GM19372 (cell line): Measurements from ENCODE around the gene SLC25A42.
"Not testable (repeated sequence)": the region's sequence is repeated elsewhere in the genome, so short reads cannot be mapped to it uniquely, and the experiment has no call there.

Experiments used
- ATAC-seq: cut with Tn5 transposase; IDR thresholded peaks from one replicate; pipeline ENCODE4 v1.9.1; 2021; ENCODE audit warnings: mild to moderate bottlenecking, low read depth, moderate library complexity; ENCODE audit not compliant: unreplicated experiment

SLC25A42 gene

DNA sequence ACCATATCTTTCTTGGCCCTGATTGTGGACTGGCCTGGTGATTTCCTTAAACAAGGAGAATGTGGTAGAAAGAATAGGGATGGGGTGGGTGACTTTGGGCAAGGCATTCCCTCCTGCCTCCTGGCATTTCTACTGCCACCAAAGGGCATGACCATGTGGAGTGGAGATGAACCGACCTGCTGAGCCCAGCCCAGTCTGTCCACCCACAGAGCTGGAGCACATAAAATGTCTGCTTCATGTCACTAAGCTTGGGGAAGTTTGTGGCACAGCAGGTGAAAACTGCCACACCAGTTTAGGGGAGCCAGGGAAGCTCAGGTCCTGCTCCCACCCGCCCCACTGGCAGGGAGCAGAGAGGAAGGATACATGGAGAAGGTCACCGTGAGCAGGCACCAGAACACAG is 68.2 kb downstream of the SLC25A42 start:
- no peak for ATAC-seq

DNA sequence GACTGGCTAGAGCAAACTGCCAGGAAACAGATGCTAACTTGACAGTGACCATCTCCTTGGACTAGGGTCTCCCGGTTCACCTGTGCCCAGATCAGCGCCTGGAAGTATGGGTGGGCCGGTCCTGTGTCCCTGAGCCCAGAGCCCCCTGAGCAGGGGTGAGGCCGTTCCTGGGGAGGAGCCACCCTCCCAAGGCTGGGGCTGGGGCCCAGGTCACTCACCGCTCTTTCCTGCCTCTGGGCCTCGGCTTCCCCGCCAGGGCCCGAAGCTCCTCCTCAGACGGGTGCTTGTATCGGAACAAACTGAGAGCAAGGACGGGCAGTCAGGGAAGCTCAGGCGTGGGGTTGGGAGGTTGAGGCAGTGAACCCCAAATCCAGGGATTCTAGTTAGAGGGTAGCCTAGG is 69.1 kb downstream of the SLC25A42 start:
- ATAC-seq, result no peak

DNA sequence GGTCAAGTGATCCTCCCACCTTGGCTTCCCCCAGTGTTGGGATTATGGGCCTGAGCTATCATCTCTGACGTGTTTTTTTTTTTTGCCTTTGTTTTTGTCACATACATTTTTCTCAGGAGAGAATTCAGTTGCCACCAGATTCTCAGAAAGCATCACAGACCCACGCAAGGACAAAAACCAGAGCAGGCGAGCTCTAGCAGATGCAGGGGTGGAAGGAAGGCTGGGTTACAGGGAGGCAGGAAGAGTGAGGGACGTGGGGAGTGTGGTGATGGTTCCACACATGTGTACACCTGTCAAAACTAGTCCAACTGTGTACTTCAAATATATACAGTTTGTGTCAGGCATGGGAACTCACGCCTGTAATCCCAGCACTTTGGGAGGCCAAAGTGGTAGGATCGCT is 70.2 kb downstream of the SLC25A42 start:
- no peak for ATAC-seq

DNA sequence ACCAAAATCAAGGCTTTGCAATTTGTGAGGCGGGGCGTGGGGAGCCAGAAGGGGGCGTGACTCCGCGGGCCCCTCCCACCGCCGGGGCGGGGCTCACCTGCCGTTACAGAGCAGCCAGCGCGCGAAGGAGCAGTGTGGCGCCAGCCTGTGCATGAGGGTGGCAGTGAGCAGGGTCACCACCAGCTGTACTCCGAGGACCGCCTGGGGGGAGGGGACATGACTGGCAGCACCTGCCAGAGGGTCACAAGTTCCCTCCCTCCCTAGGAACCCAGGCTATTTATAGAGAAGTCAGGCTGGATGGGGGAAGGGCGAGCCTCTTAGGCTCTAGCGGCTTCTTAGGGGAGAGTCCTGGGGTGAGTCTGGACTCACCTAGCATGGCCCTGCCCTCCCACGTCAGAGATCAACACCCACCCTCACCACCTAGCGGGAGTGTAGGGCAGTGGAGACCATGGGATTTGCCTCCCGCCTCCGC is 70.9 kb downstream of the SLC25A42 start:
- ATAC-seq, result no peak

DNA sequence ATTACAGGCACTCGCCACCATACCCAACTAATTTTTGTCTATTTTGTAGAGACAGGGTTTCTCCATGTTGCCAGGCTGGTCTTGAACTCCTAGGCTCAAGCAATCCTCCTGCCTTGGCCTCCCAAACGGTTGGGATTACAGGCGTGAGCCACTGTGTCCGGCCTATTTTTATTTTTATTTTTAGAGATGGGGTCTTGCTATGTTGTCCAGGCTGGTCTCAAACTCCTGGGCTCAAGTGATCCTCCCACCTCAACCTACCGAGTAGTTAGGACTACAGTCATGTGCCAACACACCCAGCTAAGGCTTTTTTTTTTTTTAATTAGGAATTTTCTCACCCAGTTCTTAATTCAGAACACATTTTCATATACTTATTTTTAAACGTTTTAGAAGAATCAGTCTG is 71.9 kb downstream of the SLC25A42 start:
- ATAC-seq, result not testable (repeated sequence)

DNA sequence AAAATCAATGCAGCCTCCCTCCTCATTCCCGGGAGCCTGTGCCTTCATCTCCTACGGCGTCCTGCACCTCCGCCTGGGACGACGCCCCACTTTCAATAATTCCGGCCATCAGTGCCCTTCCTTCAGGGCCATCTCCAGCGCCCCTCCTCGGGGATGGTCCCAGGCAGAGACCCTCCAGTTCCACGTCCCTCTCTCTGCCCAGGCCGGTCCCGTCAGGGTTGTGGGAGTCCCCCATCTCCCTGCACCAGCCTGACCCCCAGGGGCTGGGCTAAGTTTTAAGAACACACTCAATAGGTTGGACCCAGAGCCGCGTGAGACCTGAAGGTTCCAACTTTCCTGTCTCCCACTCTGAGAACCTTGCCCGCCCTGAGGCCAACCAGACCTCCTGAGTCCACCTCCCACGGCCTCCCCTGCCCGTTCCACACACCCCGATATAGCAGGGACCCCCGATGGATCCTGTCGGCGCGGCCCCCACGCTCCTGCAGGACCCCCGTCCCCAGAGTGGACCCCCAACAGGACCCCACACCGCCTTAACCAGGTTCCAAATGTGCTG is 73.8 kb downstream of the SLC25A42 start:
- ATAC-seq, result no peak

DNA sequence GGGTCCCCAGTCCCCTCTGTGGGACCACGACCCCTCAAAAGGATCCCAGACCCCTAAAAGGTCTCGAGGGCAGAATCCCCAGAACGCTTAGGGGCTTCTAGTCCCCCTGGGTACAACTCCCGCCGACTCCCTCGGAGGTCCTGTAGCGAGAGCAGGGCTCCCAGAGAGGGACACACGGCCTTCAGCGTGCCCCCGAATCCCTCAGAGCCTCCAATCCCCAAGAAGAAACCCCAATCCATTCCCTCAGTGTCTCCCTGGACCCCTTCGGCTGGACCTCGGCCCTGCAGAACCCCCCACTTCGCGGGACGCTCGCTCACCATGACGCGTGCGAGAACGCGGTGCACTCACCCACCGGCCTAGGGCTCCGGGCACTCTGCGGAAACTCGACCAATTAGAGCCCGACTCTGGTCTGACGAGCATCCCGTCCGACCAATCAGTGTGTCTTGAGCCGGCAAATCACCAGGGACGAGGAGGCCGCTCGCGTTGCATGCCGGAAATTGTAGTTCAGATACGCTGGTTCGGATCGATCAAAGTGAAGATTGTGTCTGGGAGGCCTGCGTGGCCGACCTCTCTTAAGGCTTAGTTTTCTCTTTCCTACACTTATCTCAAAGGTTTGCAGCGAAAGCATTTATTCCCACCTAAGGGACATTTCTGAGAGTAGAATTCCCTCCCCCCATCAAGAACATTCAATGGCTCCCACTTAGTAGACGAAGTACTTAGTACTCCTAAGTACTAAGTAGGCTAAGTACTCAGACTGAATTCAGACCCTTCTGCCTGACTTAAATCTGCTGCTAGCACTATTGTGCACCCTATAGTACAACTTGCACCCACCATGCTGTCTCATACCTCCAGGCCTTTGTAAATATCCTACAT is 74.6 kb downstream of the SLC25A42 start, which contains the start of gene TMEM161A:
TSS of gene TMEM161A (minus strand) at position 370 of the 873 bp plus-strand sequence. CDS start at position 320, 50 bp downstream.
- peak; percentile 99 for ATAC-seq

DNA sequence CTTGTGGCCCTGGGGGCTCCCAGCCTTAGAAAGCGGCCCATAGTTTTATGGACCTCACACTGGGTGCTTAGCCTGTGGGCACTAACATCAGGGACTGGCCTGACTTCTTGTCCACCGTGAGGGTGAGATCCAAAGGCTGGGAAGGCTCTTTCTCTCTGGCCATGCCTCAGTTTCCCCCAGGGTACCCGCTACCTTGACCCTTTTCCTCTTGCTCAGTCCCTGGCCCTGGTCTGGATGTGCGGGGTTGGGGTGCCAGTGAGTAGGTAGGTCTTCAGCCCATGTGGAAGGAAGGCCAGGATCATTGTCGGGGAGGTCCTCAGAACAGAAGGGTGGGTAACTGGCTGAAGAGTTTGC is 76.1 kb downstream of the SLC25A42 start:
- no peak for ATAC-seq

DNA sequence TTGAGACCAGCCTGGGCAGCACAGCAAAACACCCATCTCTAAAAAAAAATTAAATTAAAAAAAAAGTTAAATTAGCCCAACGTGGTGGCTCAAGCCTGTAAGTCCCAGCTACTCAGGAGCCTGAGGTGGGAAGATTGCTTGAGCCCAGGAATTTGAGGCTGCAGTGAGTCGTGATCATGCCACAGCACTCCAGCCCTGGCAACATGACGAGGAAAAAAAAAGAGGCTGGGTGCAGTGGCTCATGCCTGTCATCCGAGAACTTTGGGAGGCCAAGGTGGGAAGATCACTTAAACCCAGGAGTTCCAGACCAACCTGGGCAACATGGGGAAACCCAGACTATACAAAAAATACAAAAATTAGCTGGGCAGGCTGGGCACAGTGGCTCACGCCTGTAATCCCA is 76.7 kb downstream of the SLC25A42 start:
- ATAC-seq, result no peak

DNA sequence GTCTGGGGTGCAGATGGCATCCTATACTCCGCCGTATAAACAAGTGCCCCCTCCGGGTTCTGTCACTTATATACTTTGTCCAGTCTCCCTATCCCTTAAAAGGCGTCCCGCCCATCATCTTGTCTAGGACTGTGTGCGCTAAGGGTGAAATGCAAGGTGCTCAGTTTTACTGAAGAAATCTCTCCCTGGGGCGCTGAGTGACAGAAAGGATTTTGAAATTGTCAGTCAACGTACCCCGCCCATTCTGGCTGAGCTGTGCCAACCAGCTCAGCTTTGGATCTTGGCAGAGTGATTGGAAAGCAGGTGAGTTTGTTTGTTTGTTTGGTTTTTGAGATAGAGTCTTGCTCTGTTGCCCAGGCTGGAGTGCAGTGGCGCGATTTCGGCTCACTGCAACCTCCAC is 78.6 kb downstream of the SLC25A42 start:
- ATAC-seq, result no peak

DNA sequence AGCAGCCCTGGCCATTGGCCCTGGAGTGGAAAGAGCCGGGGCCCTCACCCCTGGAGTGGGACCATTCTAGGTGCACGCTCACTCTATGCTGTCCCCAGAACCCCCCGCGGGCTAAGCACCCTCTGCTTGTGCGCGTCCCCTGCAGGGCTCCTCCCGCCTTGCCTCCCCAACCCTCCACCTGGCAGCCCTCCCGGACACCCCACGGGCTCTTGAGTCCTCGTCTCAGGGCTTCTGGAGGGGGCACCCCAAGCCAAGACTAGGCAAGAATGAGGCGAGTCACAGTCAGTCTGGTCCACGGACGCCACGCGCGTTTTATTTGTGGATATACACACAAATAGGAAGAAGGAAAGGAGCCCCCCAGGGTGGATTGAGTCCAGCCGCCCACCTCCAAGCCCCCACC is 81.5 kb downstream of the SLC25A42 start:
- no peak for ATAC-seq

DNA sequence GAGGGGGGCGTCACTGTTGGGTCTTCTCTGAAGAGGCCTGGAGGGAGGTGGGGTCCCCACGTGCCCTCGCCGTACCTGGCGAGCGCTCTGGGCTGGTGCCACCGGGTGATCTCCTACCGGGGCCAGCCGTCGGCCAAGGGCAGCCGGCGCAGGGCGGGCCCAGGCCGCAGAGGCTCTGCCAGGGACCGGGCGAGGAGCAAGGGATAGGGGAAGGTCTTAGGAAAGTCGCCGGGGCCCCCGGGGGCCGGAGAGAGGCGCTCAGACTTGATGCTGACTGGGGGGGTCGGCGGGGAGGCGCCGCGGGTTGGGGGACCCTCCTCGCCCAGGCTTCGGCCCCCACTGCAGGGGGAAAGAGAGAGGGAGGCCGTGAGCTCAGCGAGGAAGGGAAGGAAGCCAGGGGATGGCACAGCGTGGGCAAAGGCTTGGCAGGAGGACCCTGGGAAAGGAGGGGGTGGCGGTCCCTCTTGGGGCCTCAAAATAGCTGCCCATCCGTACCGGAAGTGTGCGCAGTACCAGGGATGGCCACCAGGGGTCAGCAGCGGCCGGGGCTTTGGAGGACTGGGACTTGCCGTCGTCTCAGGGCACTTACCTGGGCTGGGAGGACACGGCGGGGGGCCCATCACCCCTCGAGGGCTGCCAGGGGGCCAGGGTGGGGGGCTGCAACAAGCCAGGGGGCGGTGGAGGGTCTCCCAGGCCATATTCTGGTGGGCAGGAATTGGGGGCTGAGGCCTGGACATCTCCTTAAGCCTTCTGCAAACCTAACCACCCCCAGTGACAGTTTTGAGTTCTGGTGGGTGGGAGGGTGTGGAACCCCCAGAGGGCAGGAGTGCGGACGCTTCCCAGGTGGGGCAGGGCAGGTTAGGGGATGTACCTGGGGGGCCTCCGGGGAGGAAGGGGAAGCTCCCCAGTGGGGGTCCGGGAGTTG is 82.2 kb downstream of the SLC25A42 start:
- ATAC-seq, result no peak

DNA sequence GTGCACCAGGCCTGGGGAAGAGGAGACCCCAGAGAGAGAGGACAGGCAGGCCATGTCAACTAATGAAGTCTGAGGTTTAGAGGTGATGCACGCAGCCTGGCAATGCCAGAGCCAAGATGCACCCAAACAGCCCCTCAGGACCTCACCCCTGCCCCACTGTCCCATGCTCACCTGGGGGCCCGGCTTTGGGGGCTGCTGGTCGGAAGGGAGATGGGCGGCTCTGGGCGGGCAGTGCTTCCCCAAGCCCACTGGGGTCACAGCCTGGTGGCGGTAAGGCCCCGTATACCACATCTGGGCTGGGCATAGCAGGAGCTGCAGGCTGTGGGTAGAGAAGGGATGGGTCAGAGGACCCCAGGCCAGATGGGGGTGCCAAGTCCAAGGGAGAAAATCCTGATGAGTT is 83.1 kb downstream of the SLC25A42 start:
- no peak for ATAC-seq

DNA sequence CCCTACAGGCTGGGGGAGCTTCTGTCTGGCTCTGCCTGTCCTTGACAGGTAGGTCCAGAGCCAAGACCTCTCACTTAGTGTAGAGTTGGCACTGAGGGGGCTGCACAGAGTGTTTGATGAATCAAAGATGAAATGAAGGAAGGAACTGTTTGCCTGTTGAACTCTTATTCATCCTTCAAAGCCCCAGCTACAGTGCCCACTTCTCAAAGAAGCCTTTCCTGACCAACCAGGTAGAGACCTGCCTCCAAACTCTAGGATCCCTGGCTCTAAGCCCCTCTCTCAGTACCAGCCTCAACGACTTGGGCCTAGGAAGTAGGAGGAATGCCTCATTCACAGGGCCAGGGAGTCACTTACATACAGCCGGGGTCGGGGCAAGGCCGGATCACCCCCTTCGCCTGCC is 83.5 kb downstream of the SLC25A42 start:
- no peak for ATAC-seq

DNA sequence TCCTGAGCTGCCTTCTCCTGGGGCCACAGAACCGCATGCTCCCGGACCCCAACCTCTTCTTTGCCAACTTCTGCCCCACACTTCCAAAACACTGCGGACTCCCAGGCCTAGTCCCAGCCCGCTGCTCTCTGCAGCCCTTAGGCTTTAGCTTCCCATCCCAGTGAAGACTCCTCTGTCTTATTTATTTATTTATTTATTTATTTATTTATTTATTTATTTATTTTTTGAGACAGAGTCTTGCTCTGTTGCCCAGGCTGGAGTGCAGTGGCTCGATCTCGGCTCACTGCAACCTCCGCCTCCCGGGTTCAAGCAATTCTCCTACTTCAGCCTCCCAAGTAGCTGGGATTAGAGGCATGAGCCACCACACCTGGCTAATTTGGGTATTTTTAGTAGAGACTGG is 84.7 kb downstream of the SLC25A42 start:
- ATAC-seq, result not testable (repeated sequence)

DNA sequence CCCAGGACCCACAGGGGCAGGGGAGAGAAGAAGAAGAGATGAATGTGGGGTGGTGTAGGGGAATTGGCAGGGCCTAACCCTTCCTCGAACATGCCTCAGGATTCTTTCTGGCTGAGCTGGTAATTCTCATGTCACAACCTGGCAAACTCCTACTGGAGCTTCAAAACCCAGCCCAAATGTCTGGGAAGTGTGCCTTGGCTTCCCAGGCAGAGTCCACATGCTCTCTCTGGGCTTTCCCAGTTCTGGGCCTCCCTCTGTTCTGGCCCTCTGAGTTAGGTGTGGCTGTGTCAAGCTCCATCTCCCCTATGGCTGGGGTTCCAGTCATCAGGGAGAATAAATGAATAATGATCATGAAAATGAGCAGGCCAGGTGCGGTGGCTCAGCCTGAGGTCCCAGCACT is 85.6 kb downstream of the SLC25A42 start:
- no peak for ATAC-seq

DNA sequence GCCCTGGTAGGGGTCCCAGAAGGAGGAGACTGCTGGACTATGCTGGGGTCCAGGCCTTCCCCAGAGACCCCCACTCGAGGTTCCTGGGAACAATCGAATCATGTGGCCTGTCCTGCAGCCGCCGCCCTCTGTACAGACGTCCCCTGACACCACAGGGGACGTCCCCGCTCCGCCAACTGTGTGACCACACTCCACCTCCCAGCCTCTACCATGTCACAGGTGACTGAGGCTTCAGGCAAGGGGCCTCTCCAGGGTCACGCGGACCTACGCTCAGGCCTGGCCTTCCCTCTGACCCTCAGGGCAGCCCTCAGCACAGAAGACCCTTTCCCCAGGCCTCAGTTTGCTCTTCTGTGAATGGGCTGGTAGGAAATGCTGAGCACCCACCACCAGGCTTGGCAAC is 87.6 kb downstream of the SLC25A42 start:
- no peak for ATAC-seq

DNA sequence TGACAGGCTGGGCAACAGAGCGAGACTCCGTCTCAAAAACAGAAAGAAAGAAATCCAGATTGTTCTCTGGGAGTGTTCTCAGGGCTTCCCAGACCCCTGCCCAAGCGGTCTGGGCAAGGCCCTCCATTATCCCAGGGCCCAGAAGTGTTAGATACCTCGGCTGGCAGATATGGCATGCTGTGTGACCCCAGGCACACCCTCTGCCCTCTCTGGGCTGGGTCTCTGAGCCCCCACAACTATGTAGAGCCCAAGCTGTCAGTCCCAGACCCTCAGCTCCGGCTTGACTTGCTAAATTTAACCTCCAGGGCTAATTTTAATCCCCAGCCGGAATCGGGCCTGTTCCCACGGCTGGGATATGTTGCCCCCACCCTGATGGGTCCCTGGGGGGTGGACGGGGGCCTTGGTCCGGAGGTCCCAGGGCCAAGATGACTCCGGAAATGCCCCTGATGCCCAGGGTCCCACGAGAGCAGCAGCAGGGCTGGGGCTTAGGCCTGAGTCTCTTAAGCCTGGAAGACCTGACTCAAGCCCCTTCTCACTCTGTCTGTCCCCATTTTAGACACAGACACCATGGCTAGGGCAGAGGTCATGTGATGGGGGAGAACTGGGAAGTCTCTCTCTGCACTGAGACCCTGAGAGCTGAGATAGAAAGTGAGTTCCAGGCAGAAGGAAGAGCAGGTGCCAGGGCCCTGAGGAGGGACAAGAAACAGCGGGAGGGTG is 89.0 kb downstream of the SLC25A42 start:
- ATAC-seq, result no peak

DNA sequence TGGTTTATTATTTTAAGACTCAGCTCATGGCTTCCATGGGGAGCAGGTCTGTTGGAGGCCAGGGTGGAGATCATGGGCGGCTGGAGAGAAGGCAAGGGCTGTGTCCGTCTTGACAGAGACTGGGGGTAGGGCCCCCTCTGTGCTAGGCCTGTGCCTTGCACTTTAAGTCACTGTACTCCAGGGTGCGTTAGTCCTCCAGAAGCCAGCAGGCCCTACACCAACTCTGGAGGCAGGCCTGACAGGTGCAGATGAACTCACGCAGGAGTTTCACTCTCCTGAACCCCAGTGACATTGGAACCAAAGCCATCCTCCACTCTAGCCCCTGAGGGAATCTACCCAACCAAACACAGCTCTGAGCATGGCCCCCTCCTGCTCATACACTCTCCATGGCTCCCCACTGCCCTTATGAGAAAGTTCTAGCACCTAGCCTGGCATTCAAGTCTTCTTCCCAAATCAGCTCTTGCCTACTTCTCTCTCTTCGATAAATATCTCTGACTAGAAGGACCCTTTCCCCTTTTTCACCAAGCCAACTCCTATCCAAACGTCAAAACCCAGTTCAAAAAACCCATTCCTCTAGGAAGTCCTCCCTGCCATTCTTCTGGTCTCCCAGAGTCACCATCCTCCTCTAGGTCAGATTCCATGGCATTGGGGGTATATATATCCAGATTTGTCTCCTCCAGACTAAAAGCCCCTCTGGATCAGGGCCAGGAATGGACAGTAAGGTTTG is 91.1 kb downstream of the SLC25A42 start:
- ATAC-seq, result no peak
